T-helper 22 cell (primary cell): ENCODE data around the gene CPSF2.
"Not testable (repeated sequence)": the region's sequence is repeated elsewhere in the genome, so short reads cannot be mapped to it uniquely, and the experiment has no call there.

Experiments used
- DNase-seq: peaks from one replicate; pipeline ENCODE4 v3.0.0-alpha.2; 2020; ENCODE audit warnings: low read depth

Gene CPSF2

DNA sequence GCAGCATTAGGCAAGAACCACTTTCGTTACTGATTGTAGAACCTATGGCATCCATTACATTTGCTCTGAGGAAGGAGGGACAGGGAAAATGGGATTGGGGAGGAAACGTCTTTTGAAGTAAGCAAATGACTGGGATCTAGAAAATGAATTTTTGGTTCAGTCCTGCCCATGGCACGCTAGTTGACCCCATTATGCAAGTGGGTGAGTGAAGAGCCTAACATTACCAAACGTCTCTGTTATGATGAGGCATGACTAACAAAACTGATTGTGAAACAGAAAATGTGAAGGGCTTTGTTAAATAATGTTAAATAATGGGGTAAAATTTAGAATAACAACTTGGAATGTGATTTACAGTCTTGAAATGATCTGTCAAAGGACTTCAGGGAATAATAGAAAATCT is 38.9 kb downstream of the CPSF2 start:
- no peak for DNase-seq

DNA sequence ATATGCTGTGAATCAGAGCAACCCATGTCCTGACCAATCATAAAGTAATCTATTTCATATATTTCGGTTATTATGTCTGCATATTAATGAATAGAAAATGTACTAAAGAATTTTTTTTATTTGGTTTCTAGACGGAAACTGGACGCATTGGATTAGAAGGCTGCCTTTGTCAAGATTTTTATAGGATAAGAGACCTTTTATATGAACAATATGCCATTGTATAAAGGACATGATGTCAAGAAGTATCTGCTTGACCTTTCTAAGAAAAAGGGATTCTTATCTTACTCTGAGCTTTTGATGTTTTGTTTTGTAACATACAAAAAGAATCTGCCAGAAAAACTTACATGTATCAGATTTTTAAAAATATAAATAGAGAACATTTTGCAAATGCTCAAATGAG is 39.8 kb downstream of the CPSF2 start:
- no peak for DNase-seq

GRCh38 chr14:92164958-92165357 is 43.2 kb downstream of the CPSF2 start:
- DNase-seq, result no peak

DNA sequence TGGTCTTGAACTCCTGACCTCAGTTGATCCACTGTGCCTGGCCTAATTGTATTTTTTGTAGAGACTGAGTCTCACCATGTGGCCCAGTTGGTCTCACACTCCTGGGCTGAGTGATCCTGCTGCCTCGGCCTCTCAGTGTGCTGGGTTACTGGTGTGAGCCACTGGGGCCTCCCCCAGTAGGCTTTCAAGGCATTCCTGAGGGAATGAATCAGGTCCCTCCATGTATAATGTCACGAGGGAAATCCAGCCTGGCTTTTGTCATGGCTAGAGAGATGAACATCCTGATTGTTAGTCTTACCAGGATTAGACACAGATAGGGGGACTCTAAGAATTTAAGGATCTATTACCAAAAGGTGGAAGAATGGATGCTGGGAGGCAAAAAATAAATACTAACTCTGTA is 51.9 kb downstream of the CPSF2 start:
- no peak for DNase-seq

DNA sequence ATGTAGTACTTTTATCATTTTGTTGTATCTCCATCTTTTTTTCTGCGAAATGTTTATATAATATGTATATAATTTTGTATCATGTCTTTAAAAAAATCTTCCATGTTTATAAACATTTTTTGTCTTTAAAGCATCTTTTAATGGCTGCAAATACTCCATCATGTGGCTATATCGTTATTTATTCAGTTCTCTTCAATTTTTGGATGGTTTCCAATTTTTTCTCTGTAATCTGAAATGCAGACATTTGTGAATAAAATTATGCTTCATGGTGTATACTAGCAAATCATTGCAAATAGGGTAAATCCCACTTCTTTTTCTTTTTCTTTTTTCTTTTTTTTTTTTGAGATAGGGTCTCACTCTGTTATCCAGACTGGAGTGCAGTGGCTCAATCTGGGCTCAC is 54.0 kb downstream of the CPSF2 start:
- DNase-seq, result no peak

- no peak for DNase-seq
Observed at GRCh38 chr14:92176476-92176875, 54.7 kb downstream of the CPSF2 start.

- DNase-seq, result not testable (repeated sequence)
Observed at GRCh38 chr14:92179178-92179577, 57.4 kb downstream of the CPSF2 start.

GRCh38 chr14:92185559-92185958 is 63.8 kb downstream of the CPSF2 start:
- no peak for DNase-seq

DNA sequence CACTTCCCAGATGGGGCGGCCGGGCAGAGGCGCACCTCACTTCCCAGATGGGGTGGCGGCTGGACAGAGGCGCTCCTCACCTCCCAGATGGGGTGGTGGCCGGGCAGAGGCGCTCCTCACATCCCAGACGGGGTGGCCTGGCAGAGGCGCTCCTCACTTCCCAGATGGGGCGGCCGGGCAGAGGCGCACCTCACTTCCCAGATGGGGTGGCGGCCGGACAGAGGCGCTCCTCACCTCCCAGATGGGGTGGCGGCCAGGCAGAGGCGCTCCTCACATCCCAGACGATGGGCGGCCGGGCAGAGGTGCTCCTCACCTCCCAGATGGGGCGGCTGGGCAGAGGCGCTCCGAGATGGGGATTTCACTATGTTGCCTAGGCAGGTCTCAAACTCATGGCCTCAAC is 65.8 kb downstream of the CPSF2 start:
- not testable (repeated sequence) for DNase-seq

- no peak for DNase-seq
Observed at GRCh38 chr14:92190768-92191167, 69.0 kb downstream of the CPSF2 start.

GRCh38 chr14:92198804-92199203 is 77.0 kb downstream of the CPSF2 start:
- DNase-seq, result no peak

DNA sequence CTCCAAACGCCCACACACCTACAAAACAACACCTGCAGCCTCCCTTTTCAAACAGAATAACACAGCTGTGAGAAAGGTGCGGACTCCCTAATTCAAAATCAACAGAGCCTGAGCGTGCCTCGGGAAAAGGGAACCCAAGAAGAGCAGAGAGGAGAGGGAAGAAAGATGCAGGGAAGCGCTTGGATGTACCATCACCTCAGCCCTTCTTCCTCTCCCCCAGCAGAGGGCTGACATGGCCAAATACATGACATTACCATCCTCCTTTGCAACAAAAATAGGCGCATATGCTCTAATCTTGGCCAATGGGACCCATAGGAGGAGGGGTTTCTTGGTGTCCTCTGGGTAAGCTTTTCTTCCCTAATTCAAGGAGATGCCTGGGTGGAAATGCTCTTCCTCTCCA is 78.0 kb downstream of the CPSF2 start:
- DNase-seq, result no peak

DNA sequence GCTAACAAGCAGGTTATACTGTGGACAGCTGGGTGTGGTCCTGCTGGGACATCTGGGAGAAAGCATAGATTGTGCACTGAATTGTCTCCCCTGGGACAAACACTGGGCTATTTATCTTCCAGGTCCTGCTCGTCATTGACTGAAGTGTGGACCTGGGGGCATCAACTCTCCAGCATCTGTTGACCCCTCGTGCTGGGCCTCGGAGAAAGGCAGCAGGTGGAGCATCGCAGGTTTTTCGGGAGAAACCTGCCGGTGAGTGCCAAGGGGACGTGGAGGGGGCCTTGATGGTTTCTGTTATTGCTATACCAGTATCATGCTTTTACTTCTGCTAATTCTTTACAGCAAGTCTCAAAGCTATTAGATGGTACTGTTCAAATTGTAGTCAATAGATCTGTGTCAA is 81.3 kb downstream of the CPSF2 start:
- no peak for DNase-seq

DNA sequence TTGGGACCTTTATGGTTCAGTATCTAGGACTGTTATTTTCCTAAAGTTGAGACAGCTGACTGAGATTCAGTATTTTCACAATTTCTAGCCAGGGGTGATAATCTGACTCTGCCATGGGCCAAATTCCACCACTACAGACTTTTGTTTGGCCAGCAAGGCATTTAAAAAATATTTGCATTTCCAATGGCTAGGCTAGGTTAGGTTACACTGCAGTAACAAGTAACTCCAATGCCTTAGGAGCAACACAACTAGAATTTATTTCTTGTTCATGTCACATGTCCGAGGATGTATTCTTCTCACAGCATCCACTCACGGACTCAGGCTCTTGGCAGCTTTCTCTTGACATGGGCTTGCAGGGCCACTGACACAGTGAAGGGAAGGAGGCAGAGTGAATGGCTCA is 83.0 kb downstream of the CPSF2 start:
- DNase-seq, result no peak

- no peak for DNase-seq
Observed at GRCh38 chr14:92207012-92207927, 85.5 kb downstream of the CPSF2 start.

GRCh38 chr14:92207928-92208265 is 86.1 kb downstream of the CPSF2 start:
- DNase-seq, result no peak

- DNase-seq, result no peak
Observed at GRCh38 chr14:92209141-92209540, 87.4 kb downstream of the CPSF2 start.

- not testable (repeated sequence) for DNase-seq
Observed at GRCh38 chr14:92213125-92213524, 91.4 kb downstream of the CPSF2 start.

- no peak for DNase-seq
Observed at GRCh38 chr14:92215579-92215978, 93.8 kb downstream of the CPSF2 start.

DNA sequence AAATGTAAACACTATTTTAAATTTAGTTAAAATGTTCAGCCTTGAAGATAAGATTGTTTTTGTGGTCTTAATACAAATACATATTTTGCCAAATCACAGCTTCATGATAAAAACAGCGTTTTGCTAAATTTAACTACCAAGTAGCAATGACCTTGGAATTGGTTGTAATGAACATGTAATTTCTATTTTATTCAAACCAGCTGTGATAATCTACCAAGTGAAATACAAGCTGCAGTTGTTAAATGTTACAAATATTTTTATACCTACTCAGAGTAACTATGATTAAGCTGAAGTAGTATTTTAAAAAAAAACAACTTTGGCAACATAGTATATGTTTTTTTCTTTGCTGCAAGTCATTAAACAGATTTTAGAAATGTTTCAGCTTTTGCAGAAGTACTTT is 96.2 kb downstream of the CPSF2 start:
- no peak for DNase-seq
